NCI-H2107 (cell line): ENCODE data around the gene UPP1.
"Not testable (repeated sequence)": the region's sequence is repeated elsewhere in the genome, so short reads cannot be mapped to it uniquely, and the experiment has no call there.

Source experiments
- DNase-seq: peaks from one replicate; lab custom pipeline; 2025; lab: John Stamatoyannopoulos, UW

UPP1 gene

DNA sequence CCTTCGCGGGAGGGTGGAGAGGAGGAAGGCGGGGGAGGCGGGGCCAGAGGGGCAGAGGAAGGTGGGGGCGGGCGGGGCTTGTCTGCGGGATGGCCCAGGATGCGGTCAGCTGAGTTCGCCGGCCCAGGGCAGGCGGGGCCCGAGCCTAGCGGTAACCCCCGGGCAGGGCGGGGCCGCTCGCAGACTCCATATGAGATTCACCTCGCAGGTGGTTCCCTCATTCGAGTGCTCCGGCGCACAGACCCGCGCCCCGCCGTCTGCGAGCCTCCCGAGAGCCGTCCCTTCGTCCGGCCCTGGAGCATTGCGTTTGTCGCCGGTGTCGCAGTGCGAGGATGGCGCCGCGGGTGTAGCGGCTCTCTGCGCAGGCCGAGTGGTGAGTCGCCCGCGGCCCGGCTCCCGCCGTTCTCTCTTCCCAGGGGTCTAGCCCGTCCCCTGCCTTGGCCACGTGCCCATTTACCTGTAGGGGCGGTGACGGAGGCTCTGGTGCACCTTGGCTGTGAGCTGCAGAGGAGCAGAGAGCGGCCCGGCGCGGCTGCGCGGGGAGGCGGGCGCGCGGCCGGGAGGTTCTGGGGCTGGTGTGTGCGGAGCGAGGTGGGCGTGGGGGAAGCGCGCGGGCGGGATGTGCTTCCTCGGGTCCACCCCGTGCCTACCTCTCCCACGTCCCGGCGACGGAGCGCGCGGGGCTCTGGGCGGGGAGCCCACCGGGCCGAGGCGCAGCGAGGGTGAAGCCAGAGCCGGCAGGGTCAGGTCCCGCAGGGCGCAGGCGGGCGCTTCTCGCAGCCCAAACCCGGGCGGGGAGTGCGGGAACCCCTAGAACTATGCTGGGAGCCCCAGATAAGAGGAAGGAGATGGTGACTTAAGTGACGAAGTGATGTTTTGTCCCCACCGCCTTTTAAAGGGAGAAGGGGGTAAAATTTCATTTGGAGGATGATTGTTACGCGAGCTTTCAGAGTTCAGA lies at the start of gene UPP1:
TSS of gene UPP1 (plus strand) at position 220 of the 958 bp plus-strand sequence. CDS start 5,519 bp downstream, outside the sequence.
- no peak for DNase-seq

DNA sequence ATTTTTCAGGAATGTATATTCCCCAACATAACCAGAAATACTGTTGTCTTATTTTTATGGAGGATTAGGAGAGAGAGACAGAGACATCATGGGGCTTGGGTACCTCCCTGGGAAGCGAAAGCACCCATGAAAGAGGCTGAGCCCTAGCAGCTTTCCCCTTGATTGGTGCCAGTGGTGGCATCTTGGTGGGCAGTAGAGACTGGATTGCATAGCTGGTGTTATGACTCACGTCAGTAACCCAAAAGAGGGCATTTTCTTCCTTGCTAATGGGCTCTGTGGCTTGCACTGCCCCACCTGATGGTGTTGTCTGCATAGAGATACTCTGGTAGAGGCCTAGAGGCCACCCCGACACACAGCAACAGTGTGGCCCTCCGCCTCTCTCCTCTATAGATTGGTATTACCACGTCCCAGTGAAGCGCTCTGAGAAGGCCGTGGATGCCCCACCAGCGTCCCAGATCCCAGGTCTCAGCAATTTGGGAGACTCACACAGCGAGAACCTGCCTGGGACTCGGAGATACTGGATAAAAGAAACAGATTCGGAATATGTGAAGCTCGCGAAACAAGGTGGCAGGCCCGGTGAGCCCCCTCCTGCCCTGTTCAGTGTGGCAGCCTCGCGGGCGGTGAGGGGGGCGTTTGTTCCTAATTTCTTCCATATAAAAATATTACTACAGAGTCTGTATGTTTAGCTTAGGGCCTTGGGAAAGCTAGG lies 48.0 kb upstream of the UPP1 start:
- no peak for DNase-seq

DNA sequence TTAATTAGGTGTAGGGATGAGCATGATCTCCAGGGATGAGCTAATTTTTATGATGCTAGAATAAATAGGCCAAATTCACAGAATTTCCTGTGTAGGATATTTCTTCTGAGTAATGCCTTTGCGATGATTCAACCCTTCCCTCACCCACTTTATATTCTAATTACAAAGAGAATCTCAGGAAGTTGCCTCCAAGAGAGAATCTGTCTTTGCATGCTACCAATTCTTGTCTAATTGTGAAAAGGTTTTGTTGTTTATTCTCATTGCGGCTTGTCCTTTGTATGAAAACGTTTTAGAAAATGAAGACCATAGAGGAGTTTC lies 47.5 kb upstream of the UPP1 start:
- no peak for DNase-seq

DNA sequence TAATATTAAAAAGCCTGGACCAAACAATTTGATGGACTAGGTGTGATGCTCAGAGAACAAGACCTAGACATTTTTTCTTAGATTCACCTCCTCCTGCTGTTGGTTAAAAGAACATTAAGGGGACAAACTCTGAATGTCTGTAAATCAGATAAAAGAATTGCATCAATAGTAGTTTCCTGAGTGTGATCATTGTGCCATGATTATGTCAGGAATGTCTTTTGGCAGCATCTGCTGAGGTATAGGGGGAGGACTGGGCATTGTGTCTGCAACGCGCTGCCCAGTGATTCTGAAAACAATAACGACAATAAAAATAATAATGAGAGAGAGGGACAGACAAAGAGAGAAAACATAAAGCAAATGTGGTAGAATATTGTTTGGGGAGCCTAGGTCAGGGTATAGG lies 46.8 kb upstream of the UPP1 start:
- no peak for DNase-seq

DNA sequence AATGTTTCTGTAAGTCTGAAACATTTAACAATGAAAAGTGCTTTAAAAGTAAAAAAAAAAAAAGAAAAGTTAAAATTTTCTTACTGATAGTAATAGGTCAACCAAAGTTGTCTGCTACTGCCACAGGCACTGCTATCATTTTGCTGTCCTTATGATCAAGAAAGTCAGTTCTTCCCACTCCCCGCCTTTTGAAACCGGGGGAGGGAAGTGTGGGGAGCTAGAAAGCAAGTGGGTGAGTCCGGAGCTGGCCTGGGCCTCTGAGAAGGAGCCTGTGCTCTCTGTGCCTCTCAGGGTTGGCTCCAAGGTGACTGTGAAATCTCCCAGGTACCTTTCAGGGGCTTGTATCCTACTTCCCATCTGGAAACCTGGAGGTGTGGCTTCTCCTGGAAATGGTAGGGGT lies 46.4 kb upstream of the UPP1 start:
- DNase-seq, result no peak

DNA sequence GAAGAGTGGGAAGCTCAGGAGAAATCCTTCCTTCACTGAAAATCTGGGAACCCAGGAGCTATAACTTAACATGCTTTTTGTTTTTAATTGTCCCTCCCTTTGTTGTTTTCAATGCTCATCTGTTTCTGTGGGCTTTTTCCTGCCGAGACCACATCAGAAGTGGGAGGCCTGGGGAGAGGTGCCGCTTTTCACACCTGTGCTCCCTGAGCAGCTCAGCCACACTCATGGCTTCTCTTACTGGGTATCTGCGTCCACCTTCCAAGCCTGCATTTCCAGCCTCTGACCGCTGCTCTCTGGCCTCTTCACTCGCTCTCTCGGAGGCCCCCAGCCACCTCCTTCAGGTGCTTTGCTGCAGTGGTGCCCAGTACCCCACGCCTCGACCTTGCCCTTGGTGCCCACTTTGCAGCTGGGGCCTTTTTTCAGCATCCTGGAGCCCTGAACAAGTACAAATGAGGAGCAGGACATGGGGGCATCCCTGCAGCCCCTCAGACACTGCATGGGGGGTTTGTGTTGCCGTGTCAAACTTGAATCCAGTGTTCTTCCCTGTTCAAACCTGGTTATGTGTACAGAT lies 43.8 kb upstream of the UPP1 start:
- DNase-seq, result no peak

DNA sequence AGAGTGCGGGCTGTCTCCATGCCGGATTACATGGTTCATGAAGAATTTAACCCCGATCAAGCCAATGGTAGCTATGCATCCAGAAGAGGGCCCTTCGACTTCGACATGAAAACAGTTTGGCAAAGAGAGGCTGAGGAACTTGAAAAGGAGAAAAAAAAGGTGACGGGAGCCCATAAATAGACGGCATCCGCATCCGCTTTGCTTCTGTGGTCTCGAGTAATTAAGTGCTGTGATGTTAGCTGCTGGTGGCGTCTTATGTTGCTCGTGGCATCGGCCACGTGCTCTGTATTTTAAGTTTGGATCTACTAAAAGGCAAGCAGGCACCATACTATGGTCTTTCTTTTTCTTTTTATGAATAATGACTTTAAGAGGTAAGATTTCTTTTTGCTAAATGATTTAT lies 42.6 kb upstream of the UPP1 start:
- DNase-seq, result no peak

DNA sequence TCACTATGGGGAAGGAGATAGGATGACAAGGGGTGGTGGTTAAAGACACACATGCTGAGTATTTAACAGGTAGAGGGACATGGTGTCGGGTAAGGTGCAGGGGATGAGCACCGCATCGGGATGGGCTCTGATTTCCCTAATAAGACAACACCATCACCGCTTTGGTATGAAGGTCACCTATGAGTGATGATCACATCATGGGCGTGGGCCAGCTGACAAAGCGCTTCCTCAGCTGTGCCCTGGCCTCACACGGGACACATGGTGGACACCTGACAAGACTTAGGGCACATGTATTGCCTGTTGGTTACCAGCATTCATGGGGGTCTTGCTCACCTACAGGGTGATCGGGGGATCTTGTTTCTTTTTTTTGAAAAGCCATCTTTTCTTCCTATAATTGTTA lies 41.0 kb upstream of the UPP1 start:
- no peak for DNase-seq

DNA sequence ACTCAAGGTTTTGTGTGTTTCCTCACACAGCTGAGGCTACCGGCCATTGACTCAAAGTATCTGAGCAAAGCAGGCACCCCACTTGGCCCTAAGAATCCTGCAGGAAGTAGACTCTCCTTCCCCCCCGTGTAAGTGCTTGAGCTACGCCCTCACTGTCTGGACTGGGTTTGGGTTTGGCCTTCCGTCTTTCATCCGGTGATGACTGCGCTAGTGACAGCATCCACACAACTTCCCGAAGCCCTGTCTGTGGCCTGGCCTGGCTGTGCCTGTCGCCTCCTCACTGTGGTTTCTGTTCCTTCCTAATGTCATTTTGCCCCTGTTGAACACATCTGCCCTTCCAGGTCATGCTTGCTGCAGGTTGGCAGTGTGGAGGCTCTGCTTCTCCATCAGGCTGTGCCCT lies 39.2 kb upstream of the UPP1 start:
- DNase-seq, result no peak

DNA sequence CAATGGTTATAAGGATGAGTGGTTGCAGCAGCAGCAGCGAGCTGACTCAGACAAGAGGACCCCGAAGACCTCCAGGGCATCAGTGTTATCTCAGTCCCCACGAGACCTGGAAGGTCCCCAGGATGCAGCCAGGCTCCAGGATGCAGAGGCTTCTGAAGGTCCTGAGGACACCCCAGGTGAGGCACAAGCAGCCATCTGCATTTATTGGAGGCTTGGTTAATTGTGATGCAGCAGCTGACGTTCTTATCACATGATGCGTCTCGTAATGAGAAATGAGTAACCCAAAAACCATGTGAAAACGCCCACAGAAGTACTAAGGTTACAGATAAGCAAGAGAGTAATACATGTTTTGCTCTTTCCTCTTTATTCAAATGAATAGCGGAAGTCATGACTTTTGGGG lies 36.3 kb upstream of the UPP1 start:
- DNase-seq, result no peak

DNA sequence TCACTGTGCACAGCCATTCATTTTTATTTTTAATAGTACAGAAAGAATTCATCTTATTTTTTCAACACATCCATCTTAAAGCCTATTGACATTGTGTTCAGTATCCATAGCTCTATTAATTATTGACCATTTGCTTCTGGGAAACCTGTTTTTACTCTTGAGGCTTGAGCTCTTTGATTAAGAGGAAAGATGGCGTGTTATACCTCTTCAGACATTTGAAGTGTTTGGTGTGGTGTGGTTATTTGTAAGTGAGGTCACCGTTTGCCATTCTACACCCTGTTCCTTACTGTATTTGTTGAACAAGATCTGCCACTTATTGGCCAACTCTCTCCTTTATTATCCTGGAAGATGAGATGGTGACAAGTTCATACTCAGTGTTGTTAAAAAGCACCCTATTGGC lies 35.3 kb upstream of the UPP1 start:
- no peak for DNase-seq

DNA sequence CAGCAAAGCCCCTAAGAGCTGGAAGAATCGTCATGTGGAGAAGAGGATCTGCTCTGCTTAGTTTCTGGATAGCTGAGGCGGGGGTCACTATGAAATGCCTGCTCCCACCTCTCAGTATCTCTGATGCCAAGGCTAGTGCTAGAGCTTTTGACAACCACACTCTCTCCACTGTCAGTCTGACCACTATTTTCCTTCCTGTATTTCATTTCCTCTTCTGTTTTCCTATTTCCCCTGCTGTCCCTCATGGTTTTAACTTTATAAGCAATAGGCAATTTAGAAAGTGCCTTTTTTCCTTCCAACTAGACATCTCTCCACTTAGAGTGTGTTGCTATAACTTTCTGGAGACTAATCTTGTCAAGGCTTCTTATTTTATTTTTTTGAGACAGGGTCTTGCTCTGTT lies 30.1 kb upstream of the UPP1 start:
- DNase-seq, result no peak

DNA sequence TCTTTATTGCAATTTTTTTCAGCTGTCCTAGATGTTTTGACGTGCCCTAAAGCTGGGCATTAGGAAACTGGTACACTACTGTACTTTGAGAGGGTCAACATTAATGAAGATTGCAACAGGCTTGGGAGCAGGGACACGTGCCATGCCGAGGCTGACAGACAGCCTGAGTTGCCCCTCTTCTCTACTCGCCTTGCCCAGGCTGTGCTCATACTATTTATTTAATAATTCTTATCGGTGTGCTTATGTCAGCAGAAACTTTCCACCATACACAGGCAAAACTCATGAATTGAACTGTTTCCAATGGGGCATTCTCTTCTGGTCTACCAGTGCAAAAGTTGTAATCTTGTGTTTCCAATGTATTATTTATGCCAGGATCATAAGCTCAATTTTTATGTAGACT lies 29.4 kb upstream of the UPP1 start:
- no peak for DNase-seq

DNA sequence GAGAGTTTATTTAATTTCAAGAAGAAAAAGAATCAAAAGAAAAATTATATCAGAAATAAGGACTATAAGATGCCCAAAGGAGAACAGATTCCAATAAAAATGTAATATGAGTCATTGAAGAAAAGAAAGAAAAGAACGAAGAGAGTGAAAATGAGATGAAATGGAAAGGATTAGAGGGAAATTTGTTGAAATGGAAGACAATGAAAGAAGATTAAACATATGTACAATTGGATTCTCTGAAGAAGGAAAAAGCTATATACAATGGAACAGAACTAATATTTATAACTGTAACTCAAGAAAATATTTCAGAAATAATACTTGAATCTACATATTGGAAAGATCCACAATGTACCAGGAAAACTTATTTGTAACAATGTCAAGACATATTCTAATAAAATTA lies 25.1 kb upstream of the UPP1 start:
- DNase-seq, result no peak

DNA sequence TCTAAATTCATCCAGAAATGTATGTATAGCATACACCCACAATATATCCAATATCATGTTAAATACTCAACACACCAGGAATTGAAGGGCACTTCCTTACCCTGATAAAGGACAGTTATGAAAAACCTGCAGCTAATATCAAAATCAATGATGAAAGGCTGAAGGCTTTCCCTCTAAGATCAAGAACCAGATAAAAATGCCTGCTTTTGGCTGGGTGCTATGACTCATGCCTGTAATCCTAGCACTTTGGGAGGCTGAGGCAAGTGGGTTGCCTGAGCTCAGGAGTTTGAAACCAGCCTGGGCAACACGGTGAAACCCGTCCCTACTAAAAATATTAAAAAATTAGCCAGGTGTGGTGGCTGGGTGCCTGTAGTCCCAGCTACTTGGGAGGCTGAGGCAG lies 21.6 kb upstream of the UPP1 start:
- no peak for DNase-seq

DNA sequence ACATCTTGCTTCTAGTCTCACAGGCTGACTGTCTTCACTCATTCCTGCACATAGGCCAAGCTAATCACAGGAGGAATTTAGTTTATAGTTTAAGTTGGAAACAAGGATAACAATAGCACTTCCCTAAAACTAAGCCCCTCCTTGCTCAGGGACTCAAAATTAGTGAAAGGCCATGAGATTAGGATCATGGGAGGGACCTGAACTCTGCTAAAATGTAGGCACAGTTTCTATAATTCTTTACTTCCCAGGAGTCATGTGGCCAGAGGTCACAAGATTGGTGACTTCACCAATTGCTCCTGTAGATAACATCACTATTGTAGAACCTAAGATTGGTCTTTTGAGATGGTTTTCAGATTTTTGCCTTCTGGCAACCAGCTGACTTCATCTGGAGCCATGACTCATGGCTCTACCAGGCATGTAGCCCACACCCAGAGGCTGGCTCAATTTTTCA lies 14.8 kb upstream of the UPP1 start:
- DNase-seq, result no peak

DNA sequence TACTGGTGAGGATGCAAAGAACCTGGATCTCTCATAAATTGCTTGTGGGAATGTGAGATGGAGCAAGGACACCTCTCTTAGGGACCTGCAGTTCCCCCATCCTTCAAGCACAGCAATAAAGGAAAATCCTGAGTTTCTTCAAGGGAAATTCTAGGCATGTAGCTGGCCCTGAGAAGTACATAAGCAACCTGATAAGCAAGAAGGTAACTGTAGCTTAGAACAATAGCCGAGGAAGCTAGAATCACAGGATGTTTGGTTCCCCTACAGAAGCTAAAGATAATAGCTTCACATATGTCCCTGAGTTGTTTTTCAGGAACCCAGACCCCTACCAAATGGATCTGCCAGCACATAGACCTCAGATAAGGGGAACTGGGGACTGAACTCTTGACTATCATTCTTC lies 11.6 kb upstream of the UPP1 start:
- no peak for DNase-seq

DNA sequence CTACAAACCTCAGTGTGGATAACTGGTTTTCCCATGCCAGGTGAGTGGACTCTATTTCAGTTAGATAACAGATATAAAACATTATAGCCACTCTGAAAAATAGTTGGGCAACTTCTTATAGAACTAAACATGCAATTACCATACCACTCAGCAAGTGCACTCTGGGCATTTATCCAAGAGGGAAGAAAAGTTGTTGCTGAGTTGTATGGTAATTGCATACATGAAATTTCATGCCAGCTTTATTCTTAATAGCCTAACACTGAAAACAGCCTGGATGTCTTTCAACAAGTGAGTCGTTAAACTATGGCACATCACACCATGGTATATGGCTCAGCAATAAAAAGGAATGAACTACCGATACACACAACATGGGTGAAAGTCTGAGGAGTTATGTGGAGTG lies 10.6 kb upstream of the UPP1 start:
- no peak for DNase-seq

DNA sequence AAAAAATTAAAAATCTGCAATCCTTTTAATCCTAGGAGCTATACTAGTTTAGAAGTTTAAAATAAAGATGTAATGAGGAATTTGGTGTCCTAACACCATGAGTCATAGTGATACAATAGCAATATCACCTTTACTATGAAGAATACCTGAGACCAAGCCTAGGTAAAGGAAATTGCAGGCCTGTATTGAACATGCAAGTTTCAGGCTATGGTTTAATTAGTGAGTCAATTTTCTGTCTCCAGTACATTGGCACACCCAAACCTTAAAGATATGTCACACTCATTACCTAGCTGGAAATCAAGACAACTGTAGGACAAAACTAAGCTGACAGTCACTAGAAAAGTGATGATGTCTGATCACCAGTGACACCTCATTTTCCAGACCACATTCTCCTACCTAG lies 6.7 kb upstream of the UPP1 start:
- not testable (repeated sequence) for DNase-seq

DNA sequence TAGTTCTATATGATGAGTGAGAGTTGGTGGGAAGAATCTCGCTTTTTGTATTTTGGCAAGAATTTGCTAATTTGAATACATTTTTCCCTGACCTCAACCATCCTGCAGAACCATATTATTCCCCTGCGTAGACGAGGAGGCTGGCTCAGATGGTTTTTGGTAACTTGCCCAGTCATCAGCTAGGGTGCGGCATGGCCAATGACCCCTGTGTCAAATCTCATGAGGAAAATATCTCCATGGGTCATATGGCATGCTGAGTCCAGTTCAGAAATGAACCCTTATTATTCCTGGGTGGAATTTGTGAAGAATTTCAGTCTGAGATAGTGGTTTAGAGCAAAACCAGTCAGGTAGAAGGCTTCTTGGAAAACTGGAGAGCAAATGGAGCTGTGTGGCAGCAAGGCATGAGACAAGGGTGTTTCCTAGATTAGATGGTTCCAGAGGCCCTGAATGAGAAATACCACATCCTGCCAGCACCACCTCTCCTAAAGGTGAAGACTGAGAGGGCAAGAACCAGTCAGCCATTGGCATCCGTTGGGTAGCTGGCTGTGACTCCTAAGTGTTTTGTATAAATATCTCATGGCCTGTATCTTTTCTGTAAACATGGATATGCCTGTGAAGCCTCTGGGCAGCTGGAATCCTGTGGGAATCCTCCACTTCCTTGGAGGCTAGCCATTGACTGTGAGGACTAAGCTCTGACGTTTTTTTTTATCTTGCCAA lies 5.8 kb upstream of the UPP1 start:
- no peak for DNase-seq

DNA sequence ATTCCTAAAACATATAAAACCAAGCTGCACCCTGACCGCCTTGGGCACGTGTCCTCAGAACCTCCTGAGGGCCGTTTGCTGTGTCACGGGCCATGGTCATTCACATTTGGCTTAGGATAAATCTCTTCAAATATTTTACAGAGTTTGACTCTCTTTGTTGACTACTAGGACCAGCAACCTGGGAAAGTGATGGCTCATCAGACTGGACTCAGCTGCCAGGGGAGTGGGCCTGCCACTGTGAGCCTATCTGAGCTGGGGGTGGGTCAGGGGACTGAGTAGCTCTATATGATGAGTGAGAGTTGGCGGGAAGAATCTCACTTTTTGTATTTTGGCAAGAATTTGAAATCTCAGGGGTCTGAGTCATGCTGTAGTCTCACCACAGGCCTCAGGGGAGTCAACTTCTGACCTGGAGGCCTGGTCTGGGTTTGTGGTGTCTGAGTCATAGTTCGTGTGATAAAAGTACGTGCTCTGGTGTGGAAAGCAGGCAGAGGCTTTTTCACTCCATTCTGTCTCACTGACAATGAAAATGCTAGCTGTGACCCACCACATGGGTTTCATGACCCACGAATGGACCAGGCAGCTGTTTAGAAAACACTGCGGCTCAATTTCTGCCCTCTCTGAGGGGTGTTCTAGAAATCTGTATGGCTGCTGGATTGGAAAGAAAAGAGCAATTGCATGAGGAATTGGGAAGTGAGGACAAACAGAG lies 4.2 kb upstream of the UPP1 start:
- no peak for DNase-seq

DNA sequence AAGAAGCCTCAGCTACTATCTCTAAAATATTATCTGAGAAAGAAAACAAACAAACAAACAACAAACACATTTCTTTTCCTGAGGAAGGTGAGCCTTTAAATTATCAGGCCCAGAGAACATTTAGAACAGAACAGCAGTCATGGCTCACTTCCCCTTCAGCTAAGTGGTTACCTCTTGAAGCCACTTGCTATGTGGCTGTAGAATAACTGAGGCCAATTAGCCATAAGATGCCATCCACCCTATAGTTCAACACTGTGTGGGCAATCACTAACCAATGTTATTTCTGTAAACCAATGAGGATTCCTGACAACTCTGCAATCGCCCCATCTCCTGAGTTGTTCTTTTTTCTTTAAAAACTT lies 3.7 kb upstream of the UPP1 start:
- DNase-seq, result no peak
